ENCODE results near the gene TNN. TPM values are rescaled to one million over a fixed set of nuclear protein-coding genes. Genes with fewer than 3 reads are reported as not detected.

The TNN gene, protein sequence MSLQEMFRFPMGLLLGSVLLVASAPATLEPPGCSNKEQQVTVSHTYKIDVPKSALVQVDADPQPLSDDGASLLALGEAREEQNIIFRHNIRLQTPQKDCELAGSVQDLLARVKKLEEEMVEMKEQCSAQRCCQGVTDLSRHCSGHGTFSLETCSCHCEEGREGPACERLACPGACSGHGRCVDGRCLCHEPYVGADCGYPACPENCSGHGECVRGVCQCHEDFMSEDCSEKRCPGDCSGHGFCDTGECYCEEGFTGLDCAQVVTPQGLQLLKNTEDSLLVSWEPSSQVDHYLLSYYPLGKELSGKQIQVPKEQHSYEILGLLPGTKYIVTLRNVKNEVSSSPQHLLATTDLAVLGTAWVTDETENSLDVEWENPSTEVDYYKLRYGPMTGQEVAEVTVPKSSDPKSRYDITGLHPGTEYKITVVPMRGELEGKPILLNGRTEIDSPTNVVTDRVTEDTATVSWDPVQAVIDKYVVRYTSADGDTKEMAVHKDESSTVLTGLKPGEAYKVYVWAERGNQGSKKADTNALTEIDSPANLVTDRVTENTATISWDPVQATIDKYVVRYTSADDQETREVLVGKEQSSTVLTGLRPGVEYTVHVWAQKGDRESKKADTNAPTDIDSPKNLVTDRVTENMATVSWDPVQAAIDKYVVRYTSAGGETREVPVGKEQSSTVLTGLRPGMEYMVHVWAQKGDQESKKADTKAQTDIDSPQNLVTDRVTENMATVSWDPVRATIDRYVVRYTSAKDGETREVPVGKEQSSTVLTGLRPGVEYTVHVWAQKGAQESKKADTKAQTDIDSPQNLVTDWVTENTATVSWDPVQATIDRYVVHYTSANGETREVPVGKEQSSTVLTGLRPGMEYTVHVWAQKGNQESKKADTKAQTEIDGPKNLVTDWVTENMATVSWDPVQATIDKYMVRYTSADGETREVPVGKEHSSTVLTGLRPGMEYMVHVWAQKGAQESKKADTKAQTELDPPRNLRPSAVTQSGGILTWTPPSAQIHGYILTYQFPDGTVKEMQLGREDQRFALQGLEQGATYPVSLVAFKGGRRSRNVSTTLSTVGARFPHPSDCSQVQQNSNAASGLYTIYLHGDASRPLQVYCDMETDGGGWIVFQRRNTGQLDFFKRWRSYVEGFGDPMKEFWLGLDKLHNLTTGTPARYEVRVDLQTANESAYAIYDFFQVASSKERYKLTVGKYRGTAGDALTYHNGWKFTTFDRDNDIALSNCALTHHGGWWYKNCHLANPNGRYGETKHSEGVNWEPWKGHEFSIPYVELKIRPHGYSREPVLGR (N-terminal part only)
- total RNA-seq = not detected in 2 replicates

DNA sequence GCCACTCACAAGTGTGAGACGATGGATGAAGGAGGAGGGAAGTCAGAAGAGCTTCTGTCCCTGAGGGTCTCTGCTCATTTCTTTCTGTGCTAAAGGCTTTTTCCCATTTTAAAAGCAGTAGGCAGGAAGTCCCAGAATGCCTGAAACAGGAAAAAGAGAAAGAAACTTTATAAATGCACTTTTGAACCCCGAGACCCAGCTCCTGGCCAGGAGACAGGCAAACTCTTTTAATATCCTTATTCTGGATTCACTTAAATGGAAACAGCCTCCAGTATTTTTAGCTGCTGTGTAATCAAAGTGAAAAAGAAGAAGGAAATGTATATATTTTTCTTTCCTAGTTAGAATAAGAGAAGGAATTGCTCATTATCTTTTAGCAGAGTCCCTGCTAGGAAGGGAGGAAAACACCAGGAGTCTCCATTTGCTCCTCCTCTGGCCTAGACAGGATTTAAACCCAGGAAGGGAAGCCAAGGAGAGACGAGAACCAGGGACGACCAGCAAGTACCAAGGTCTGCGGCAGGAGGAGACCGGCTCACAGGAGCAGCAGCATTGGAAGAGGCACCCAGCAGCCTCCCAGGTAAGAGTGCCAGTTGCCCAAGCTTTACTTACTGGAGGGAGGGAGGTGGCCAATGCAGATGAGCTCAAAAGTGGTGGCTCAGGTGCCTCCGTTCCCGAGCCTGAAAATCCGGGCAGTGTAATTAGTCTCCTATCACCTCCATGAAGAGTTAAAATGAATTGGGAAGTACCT lies at the start of gene TNN:
TNN (plus strand) TSS at position 472 of the 745 bp plus-strand sequence. CDS start 9,586 bp downstream, outside the sequence.

DNA sequence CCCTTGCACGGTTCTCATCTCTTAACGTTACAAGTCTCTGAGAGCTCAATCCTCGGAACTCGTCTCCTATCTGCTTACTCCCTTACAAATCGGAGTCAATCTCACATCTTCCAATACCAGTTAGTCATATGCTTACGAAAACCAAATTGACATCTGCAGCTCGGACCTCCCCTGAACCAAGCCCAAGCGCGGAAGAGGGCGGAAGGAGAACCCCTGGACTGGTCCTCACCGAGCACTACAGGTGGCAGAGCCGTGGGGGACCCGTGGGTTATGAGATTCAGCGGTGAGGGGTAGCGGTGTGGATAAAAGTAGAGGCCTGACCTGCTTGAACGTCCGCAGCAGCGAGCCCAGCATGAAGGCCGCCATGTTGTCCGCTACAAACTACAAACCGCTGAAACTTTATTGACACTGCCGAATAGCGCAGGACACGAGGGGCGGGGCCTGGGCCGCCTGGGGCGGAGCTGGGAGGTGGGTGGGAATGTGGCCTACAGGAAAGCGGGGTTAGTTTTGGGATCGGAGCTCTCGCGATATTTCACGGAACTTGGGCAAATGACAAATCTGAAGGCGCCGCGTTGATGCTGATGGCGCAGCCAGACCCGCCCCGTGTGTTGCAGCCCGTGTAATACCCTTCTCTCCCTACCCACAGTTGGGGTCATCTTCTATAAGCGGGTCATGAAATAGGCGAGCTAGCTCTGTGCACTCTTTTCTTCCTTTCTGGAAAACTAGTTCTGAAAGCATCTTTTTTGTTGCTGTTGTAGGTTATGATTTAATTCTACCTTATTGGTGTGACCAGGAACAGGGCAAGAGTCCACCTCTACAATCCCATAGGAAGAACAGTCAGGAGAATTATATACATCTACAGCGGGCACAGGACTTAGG lies 44.4 kb upstream of the TNN start, which contains the start of gene MRPS14:
MRPS14 (minus strand) TSS at position 383 of the 879 bp plus-strand sequence; CDS start at position 366, 17 bp downstream.

DNA sequence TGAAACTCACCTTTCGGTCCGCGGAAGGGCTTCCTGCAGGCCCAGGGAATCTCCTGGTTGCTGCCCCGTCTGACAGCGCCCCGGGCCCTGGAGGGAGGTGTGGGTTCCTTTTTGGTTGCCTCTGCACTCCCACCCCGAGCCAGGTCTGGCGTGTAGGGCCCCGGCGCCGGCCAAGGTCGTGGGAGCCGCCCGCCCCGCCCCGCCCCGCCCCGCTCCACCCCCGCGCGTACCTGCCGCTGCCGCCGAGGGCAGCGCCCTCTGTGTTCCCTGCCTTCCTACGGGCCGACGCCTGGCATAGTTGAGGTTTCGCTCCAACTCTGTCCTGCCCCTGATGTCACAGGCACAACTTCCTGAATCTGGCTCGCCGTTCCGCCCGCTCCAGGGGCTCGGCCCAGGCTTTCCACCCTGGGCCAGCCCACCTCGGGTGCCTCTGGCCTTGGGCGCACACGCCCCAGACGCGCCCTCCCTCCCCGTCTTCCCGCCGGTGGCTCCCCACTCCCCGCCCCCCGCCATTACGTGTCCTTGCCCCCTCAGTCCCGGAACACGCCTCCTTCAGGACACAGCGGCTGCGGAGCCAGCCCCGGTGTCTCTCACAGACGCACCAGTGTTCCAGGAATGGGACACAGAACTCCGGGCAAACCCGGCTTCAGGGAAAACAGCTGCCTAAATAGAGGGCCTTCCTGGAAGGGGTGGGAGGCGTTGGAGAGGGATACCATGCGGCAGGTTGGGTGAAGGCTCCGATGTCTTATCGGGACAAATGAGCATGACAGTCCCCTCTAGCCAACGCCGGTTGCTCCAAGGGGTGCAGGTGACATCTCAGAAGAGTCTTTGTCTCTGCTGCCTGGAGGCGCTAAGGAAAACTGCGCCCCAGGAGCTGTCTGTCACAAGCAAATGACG lies 125.2 kb downstream of the TNN start, which contains the start of gene KIAA0040:
KIAA0040 (minus strand) TSS at position 147 of the 897 bp plus-strand sequence. CDS start 31,763 bp downstream, outside the sequence.

Other genes with a start within 250 kb of the TNN start
- gene CACYBP, start 67.9 kb upstream of the TNN start, total RNA-seq = 93.0 and 448 TPM in 2 replicates
- 21.1 and 22.4 TPM in 2 replicates for gene MRPS14, start 44.4 kb upstream of the TNN start, total RNA-seq
- 0.19 and 0.85 TPM in 2 replicates for gene KIAA0040, start 124.9 kb downstream of the TNN start, total RNA-seq